GM12801 (cell line): ENCODE results near the gene IFI16.

Source experiments
- TF ChIP-seq, protein P1 (sequence below): IDR thresholded peaks from one replicate; pipeline ENCODE4 v1.5.1; 2011; ENCODE audit warnings: control low read depth; ENCODE audit not compliant: insufficient read length; ENCODE audit errors: extremely low read depth

IFI16 gene

DNA sequence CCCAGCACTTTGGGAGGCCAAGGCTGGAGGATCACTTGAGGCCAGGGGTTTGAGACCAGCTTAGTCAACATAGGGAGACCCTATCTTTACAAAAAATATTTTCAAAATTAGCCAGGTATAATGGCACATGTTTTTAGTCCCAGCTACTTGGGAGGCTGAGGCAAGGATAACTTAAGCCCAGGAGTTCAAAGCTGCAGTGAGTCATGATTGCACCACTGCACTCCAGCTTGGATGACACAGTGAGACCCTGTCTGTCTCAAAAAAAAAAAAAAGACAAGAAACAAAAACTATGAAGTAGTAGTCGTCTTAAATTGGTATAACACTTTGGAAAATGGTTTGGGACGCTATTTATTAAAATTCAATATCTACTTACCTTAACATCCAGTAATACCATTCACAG is 59.2 kb downstream of the IFI16 start:
- TF ChIP-seq, protein P1, sequence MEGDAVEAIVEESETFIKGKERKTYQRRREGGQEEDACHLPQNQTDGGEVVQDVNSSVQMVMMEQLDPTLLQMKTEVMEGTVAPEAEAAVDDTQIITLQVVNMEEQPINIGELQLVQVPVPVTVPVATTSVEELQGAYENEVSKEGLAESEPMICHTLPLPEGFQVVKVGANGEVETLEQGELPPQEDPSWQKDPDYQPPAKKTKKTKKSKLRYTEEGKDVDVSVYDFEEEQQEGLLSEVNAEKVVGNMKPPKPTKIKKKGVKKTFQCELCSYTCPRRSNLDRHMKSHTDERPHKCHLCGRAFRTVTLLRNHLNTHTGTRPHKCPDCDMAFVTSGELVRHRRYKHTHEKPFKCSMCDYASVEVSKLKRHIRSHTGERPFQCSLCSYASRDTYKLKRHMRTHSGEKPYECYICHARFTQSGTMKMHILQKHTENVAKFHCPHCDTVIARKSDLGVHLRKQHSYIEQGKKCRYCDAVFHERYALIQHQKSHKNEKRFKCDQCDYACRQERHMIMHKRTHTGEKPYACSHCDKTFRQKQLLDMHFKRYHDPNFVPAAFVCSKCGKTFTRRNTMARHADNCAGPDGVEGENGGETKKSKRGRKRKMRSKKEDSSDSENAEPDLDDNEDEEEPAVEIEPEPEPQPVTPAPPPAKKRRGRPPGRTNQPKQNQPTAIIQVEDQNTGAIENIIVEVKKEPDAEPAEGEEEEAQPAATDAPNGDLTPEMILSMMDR, result no peak

DNA sequence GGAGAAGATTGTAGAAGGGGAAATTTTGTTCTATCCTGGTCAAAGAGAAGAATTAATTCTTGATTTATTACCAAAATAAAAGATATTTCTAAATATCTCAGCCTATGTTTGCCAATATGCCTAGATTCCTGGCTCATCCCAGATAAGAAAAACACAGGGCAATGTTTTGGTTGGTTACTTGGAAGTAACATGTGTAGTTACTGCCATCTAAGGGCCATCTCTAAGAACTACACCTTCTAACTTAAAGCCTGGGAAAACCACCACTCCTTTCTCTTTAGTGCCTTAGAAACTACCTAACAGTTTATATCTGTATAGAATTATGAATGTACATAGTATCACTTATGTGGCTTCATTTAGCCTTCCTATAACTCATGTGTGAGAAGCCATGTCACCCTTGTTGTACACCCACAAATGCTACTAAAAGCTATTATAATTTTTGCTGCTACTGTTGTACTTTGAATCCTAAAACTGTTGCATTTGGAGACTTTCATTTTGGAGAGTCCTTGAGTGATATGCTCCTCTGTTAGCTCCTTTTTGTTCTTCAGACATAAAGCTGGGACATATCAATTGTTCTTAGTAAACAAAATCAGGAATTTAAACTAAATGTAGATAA is 62.4 kb downstream of the IFI16 start:
- TF ChIP-seq, protein P1, result no peak

DNA sequence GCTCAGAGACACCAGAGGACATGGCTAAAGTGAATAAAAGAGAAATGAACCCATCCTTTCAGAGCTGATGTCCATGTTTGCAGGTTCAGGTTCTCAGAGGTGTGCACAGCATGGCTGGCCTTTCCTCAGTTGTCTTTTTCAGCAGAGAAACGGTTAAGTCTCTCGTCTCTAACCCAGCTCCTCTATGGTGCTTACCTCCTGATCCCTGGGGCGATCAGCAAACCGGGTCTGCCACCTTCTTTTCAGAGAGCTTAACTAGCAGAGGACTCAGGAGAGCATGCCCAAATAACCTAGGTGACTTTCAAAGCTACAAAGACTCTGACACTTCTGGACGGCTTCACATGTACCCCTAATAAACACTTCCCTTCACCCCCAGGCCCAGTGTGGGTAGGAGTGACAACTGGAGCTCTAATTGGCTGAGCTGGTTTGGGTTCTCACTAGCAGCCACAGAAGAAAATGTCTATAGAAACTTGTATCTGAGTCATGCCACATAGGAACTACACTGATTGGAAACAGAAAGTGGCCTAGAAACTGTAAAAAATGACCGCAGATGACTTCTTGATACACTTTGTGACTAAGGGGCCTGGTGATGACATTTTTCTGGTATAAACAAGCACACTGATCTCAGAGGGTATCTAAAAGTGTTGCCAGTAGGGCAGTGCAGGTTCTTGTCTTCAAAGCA is 66.9 kb downstream of the IFI16 start, which contains the start of gene AIM2:
AIM2 (minus strand) TSS at position 329 of the 682 bp plus-strand sequence. CDS start 3,267 bp downstream, outside the sequence.
- TF ChIP-seq, protein P1, result no peak

- TF ChIP-seq, protein P1, result no peak
Measured at GRCh38 chr1:159077120-159077961, 67.6 kb downstream of the IFI16 start.

DNA sequence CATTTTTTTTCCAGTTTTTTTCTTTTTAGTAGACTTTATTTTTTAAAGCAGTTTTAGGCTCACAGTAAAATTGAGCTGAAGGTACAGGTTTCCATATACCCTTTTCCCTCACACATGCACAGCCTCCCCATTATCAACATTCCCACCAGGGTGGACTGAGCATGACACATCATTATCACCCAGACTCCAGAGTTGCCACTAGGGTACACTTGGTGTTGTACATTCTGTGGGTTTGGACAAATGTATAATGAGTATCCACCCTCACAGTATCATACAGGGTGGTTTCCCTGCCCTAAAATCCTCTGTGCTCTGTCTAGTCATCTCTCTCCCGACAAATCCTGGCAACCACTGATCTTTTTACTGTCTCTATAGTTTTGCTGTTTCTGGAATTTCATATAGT is 69.8 kb downstream of the IFI16 start:
- TF ChIP-seq, protein P1, result no peak

DNA sequence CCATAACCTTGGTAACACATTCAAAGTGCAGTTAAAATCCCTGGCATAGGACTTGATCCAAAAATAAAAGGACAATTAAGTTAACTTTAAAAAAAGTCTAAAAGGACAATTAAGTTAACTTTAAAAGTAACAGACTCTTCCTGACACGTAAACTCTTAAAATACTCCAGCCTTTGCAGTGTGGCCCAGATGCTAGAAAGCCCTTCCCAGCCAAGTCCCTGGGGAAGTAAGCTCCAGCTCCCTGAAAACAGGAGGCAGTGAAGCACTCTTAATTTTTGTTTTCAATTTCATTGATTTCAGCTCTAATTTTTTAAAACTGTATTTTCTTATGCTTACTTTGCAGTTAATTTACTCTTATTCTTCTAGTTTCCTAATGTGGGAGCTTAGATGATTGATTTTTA is 71.9 kb downstream of the IFI16 start:
- TF ChIP-seq, protein P1, result no peak

DNA sequence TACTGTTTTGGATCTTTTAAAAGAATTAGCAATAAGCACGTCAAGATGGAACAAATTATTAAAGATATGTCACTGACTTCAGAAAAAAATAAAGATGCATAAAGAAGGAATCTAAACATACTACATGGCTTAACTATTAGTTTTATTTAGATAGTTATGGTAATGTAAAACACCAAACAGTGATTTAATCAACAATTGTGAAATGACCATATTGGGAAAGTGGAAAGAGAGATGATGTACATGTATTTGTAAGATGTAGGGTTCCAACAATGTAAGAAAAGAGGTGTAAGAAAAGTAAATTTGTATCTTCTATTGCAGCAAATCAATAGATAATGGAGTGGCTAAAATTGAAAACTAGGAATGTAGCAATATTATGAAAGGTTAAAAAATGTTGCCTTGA is 73.3 kb downstream of the IFI16 start:
- TF ChIP-seq, protein P1, result no peak
